Hippocampal formation (tissue), 2 donors: ENCODE results near the gene MRPL45.
A peak's percentile ranks its signal among the peaks of the same experiment; 100 is the strongest.
"Not testable (repeated sequence)": the region's sequence is repeated elsewhere in the genome, so short reads cannot be mapped to it uniquely, and the experiment has no call there.

ENCODE experiments used
- DNase-seq, 2 donors: peaks; one replicate each; lab custom pipeline; 2025; lab: John Stamatoyannopoulos, UW

Gene MRPL45

GRCh38 chr17:38296834-38297517, at the start of gene MRPL45:
Gene MRPL45, plus strand, starts transcription at chr17:38297168. Its CDS starts 16 bp downstream, at chr17:38297184.
- peak; percentile 91 to 92 for DNase-seq

- not testable (repeated sequence) for DNase-seq
Measured at GRCh38 chr17:38253191-38253590, 43.8 kb upstream of the MRPL45 start.

GRCh38 chr17:38254357-38254756, 42.6 kb upstream of the MRPL45 start:
- not testable (repeated sequence) for DNase-seq

DNA sequence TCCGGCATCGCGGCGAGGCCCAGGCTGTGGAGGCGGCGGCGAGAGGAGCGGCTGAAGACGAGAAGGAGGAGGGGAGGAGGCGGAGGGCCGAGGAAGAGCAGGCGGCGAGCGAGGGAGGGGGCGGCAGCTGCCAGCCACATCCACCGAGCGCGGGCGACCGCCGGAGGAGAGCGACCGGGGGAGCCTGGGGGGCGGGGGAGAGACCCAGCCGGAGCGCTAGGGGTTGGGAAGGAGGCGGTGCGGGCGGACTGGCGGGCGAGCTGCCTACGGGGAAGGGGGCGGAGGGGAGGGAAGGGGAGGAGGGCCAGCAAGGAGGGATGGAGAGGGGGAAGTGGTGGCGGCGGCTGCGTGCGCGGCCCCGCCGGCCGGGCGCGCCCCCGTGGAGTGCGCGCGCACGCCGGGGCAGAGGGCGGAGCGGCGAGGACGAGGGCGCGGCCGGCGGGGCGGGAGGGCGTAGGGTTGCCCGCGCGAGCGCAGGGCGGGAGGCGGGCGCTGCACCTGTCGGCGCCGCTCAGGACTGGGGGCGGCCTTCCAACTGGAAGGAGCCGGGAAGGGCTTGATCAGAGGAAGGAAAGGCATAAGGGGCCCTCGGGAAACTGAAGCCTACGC, 39.9 kb upstream of the MRPL45 start:
- DNase-seq, result peak; percentile 75 to 81

GRCh38 chr17:38265974-38266506, 30.9 kb upstream of the MRPL45 start:
- not testable (repeated sequence) for DNase-seq

DNA sequence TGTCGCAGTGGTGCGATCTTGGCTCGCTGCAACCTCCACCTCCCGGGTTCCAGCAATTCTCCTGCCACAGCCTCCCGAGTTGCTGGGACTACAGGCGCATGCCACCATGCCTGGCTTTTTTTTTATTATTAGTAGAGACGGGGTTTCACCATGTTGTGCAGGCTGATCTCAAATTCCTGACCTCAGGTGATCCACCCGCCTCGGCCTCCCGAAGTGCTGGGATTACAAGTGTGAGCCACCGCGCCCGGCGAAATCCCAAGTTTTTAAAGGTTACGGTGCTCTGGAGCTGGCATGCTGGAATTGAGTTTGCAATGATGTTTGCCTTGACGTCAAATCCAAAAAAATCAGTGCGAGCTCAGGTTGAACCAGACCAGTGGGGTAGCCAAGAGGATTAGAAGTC, 30.4 kb upstream of the MRPL45 start:
- not testable (repeated sequence) for DNase-seq

DNA sequence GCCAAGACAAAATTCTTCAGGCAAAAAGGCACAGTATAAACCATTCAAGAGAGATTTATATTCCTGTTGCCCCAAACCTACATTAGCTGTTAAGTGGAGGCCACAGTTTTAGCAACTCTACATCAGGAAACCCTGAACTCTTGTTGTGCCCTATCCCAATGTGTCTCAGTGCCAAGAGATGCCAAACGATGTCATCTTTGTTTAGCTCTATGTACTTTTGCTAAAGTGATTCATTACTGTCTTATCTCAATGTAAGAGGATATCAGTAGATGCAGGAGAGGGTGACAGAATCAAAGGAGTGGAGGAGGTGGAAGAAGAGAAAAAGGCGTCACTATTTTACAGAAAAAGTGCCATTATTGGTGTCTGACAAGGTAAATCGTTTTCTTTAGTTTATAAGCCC, 28.8 kb upstream of the MRPL45 start:
- DNase-seq, result not testable (repeated sequence)

GRCh38 chr17:38269045-38269444, 27.9 kb upstream of the MRPL45 start:
- DNase-seq, result not testable (repeated sequence)

DNA sequence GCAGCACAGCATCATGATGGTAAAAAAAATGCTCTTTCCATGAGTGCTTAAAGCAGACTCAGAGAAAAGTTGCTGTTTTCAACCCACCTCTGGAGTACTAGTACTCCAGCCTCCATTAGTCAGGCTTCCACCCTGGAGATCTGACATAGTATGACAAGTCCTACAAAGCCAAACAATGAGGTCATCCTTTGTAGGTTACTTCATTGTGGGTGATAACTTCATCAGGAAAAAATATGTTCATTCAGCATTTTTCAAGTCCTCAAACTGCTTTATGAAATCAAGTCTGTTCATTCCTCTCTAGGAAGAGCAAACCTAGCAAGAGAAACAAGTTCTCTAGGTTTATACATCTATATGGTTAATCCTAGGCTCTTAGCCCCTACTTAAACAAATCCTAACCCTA, 27.4 kb upstream of the MRPL45 start:
- not testable (repeated sequence) for DNase-seq

GRCh38 chr17:38285994-38286393, 11.0 kb upstream of the MRPL45 start:
- DNase-seq, result not testable (repeated sequence)

DNA sequence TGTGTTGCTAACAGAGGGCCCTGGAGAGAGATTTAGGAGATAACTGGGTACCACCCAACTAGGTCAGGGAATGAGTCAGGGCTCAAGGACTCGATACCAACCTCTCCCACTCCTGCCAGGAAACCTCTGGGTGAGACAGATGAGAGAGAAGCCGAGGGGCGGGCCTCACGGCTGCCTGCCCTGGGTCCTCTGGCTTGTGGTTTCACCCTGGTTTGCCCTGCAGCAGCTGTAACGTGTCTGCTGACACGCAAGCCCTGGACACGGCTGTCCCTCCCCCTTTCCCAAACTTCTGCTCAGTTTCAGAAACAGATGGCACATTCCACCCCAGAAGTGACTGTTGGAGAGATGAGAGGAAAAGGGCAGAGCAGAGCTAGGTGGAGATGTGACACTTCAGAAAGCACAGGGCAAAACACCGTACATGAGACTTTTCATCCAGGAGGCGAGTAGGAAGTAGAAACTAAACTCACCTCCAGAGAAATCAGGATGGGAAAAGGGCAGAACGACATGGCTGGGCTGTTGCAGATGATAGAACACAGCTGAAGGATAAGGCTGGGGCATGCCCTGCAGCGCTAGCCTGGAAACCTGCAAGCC, 10.4 kb upstream of the MRPL45 start:
- not testable (repeated sequence) for DNase-seq

- not testable (repeated sequence) for DNase-seq
Measured at GRCh38 chr17:38288217-38288827, 8.6 kb upstream of the MRPL45 start.

DNA sequence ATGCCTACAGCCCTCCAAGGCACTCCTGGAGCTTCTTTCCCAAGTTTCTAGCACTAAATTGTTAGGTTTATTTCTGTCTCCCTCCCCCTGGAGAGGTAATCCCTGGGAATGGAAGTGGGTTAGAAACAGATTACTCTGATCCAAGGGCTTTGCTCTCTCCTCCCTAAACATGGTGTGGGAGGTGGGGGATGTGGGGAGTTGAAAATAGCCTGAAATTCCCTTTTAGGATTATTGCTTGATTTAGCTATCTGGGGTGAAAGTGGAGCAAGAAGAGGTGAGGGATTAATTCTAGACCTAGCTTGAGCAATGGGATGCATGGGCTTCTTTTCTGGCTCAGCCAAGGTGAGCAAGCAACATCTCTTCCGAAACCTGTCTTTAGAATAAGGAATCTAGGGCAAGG, 7.2 kb upstream of the MRPL45 start:
- not testable (repeated sequence) for DNase-seq

DNA sequence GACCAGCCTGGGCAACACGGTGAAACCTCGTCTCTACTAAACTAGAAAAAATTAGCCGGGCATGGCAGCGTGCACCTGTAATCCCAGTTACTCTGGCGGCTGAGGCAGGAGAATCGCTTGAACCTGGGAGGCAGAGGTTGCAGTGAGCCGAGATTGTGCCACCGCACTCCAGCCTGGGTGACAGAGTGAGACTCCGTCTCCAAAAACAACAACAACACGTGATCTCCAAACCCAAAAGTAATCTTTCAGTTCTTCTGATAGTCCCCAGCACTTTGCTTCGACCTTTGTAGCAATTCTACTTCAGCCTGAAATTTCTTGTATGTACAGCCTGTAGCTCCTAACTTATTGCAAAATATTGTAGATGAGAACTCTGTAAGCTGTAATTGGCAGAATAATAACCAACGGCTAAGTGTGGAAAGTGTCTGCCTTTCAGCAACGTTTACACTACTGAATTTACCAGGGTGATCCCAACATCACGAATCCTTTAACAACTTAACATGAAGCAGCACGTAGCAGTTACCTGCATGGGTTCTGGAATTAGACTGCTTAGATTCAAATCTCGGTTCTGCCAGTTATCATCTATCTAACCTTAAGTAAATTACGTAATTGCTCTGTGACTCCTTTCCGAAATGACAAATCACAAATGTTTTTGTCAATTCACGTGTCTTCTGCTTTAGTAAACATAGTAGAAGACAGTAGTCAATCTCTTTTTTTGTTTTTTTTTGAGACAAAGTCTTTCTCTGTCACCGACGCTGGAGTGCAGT, 1.2 kb upstream of the MRPL45 start:
- DNase-seq, result not testable (repeated sequence)

DNA sequence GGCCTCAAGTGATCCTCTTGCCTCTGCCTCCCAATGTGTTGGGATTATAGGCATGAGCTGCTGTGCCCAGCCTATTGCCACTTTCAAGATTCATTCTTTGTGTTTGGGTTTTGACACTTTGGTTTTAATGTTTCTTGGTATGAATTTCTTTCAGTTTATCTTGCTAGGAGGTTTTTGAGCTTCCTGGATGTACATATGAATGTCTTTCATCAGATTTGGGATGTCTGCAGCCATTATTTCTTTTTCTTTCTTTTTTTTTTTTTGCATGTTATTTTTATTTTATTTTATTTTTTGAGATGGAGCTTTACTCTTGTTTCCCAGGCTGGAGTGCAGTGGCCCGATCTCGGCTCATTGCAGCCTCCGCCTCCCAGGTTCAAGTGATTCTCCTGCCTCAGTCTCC, 18.5 kb downstream of the MRPL45 start:
- no peak for DNase-seq

DNA sequence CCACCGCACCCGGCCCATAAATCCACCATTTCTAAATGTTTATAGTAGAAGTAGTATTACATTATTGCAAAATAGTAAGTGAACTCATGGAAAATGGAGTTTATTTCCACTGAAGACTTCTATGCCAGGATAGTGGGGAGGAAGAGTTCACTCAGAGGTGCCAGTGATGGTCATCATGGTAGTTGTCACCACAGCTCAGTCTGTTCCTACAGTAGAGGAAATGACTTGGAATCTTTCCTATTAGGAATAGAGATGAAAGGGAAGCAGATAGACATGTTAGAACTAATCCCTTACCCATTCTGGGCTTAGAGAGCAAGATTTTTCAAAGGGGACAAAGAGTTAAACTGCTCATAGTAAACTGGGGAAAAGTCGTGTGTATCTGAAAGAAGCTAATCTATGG, 20.1 kb downstream of the MRPL45 start:
- no peak for DNase-seq

DNA sequence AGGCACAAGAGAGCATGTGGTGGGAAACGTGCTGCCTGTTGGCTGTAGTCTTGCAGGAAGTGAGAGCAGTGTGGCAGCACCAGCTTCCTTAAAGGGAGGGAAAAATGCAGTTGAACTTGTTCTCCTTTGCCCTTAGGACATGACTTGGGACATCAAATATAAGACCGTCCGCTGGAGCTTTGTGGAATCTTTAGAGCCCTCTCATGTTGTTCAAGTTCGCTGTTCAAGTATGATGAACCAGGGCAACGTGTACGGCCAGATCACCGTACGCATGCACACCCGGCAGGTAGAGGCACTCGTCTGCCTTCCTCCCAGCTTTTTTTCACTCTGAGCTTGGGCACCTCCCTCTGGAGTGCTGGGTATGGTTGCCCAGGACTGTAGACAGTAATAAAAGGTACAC, 23.5 kb downstream of the MRPL45 start:
- no peak for DNase-seq

- DNase-seq, result peak in 1 of 2 donors; percentile 21
Measured at GRCh38 chr17:38322156-38322779, 25.3 kb downstream of the MRPL45 start.

DNA sequence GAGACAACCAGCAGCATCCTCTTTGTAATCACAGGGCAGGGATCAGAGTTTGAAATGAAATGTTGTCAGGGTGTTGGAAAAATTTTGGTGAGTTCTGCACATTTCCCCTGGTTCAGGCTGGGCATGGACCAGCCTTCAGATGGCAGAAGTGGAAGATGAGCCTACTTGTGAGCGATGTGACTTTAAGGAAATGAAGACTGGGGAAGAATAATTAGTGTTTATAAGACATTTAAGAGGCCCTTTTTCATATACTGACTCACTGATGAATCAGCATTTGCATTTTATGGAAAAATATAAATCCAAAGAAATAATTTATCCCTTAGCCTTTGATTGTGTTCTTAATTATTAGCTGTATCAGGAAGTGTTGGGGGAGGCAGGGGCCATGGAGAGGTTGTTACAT, 25.9 kb downstream of the MRPL45 start:
- no peak for DNase-seq

DNA sequence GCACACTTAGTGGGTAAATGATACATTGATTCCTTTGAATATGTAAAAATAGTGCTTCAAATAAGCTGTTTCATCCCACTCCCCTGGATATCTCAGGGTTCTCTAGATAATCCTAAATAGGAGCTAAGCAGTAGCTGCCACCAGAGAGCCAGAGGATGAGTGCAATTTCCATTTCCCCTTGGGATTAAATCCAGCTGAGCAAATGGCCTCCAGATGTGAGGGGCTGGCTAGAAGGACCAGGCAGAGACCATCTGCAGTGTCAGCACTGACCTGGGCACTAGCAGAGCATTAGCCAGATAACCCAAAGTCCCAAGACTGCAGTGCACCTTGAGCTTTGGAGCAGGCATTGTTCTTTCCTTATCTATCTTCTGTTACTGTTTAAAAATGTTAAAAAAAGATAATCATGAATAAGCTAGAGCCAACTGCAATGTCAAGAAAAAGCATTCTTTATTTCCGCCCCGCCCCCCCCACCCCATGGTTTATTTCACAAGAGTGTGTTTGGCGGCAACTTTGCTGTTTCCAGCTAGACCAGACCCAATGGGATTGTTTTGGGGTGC, 27.3 kb downstream of the MRPL45 start:
- no peak for DNase-seq

DNA sequence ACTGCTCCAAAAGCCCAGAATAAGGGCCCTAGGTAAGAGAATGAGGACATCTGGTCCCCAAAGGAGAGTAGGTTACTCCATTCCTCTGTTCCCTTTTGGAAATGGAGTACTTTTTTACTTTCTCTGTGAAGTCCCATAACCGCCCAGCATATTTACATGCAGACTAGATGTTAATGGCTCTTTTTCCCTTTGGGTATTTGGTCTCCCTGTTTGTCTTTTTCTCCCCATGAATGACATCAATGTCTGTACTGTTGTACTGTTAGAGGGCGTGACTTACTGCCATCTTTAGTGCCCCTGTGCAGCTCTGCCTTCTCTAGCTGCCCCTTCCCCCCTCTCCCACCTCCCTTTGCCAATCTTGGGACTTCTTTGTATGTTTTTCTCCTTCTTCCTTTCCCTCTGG, 27.8 kb downstream of the MRPL45 start:
- no peak for DNase-seq
